GM18951 (cell line): ENCODE measurements around the gene SLC4A9.
"Not testable (repeated sequence)": the region's sequence is repeated elsewhere in the genome, so short reads cannot be mapped to it uniquely, and the experiment has no call there.

Experiments
- POLR2A ChIP-seq: IDR thresholded peaks from 4 replicates; pipeline ENCODE4 v1.6.1; 2011; ENCODE audit warnings: mild to moderate bottlenecking; ENCODE audit not compliant: insufficient read length, insufficient read depth; ENCODE audit errors: extremely low read depth
- in situ Hi-C: fragments of 300-500 bp; cut with MboI; formaldehyde crosslinking; loops from one replicate; pipeline ENCODE4 v1.12.0; 2022; ENCODE audit warnings: low sequenced_read_pairs, mixed read lengths, inconsistent platforms; ENCODE audit not compliant: unreplicated experiment

SLC4A9 gene

GRCh38 chr5:140342287-140342686, 17.7 kb upstream of the SLC4A9 start:
- in situ Hi-C loops = no loop called here
- no peak for TF ChIP-seq POLR2A

GRCh38 chr5:140342896-140343295, 17.1 kb upstream of the SLC4A9 start:
- no peak for TF ChIP-seq POLR2A
- in situ Hi-C loops = no loop called here

- in situ Hi-C loops = not testable (repeated sequence)
These were observed 16.1 kb upstream of the SLC4A9 start for GRCh38 chr5:140343849-140344248.

GRCh38 chr5:140344683-140345423, 15.1 kb upstream of the SLC4A9 start:
- no peak for TF ChIP-seq POLR2A
- in situ Hi-C loops = no loop called here

GRCh38 chr5:140345919-140346347, 14.1 kb upstream of the SLC4A9 start:
- in situ Hi-C loops = no loop called here
- no peak for TF ChIP-seq POLR2A

- peak; percentile 66 for TF ChIP-seq POLR2A
- in situ Hi-C loops = no loop called here
These were observed 13.4 kb upstream of the SLC4A9 start, which contains the start of gene HBEGF for GRCh38 chr5:140346348-140347221. TSS of gene HBEGF (minus strand) at chr5:140346603. CDS start at chr5:140346328, 275 bp downstream.

GRCh38 chr5:140347360-140347759, 12.6 kb upstream of the SLC4A9 start:
- in situ Hi-C loops = no loop called here
- no peak for TF ChIP-seq POLR2A

GRCh38 chr5:140348104-140348503, 11.9 kb upstream of the SLC4A9 start:
- in situ Hi-C loops = no loop called here
- no peak for TF ChIP-seq POLR2A

- in situ Hi-C loops = no loop called here
- no peak for TF ChIP-seq POLR2A
These were observed 10.8 kb upstream of the SLC4A9 start for GRCh38 chr5:140349244-140349643.

- no peak for TF ChIP-seq POLR2A
- in situ Hi-C loops = no loop called here
These were observed 8.2 kb upstream of the SLC4A9 start for GRCh38 chr5:140351609-140352334.

- no peak for TF ChIP-seq POLR2A
- in situ Hi-C loops = loop anchor here (5.0 kb wide), 1 partner anchor 118 kb away; no protein-coding TSS in a partner anchor
These were observed 4.4 kb upstream of the SLC4A9 start for GRCh38 chr5:140355546-140355945.

GRCh38 chr5:140356853-140357725, 2.9 kb upstream of the SLC4A9 start:
- TF ChIP-seq POLR2A = no peak
- in situ Hi-C loops = loop anchor here (5.0 kb wide), 1 partner anchor 120 kb away; no protein-coding TSS in a partner anchor
